Hepatocyte (in vitro differentiated cells): ENCODE measurements around the gene GRIK1. TPM values are rescaled to one million over a fixed set of nuclear protein-coding genes. Genes with fewer than 3 reads are reported as not detected.

Experiments used
- DNase-seq: peaks from one replicate; pipeline ENCODE4 v3.0.0-alpha.2; 2016; ENCODE audit warnings: low spot score
- H2AFZ ChIP-seq: fragments of 200-600 bp; sonication (generic); 2 replicates; pipeline ENCODE4 v1.6.0; 2016; ENCODE audit warnings: antibody characterized with exemption, mild to moderate bottlenecking
- H3K27ac ChIP-seq: fragments of 200-600 bp; sonication (generic); 2 replicates; pipeline ENCODE4 v1.5.1; 2016; ENCODE audit warnings: mild to moderate bottlenecking
- H3K27me3 ChIP-seq: fragments of 200-600 bp; sonication (generic); 2 replicates; pipeline ENCODE4 v1.6.1; 2016
- H3K36me3 ChIP-seq: fragments of 200-600 bp; sonication (generic); replicated peaks from 2 replicates; pipeline ENCODE4 v1.5.1; 2016; ENCODE audit warnings: low read depth; ENCODE audit not compliant: insufficient read depth
- H3K4me1 ChIP-seq: fragments of 200-600 bp; sonication (generic); 2 replicates; pipeline ENCODE4 v1.5.1; 2016; ENCODE audit warnings: mild to moderate bottlenecking, moderate library complexity; ENCODE audit not compliant: insufficient read depth
- H3K4me2 ChIP-seq: fragments of 200-600 bp; sonication (generic); 2 replicates; pipeline ENCODE4 v1.6.0; 2016
- H3K4me3 ChIP-seq: fragments of 200-600 bp; sonication (generic); 2 replicates; pipeline ENCODE4 v1.5.1; 2016; ENCODE audit warnings: mild to moderate bottlenecking
- H3K79me2 ChIP-seq: fragments of 200-600 bp; sonication (generic); 2 replicates; pipeline ENCODE4 v1.6.0; 2017; ENCODE audit warnings: mild to moderate bottlenecking
- H3K9me2 ChIP-seq: fragments of 200-600 bp; sonication (generic); replicated peaks from 2 replicates; pipeline ENCODE4 v1.6.0; 2017; ENCODE audit warnings: mild to moderate bottlenecking; ENCODE audit not compliant: insufficient read depth
- H3K9me3 ChIP-seq: fragments of 200-600 bp; sonication (generic); 2 replicates; pipeline ENCODE4 v1.5.1; 2016; ENCODE audit warnings: low read depth, mild to moderate bottlenecking
- H4K20me1 ChIP-seq: fragments of 200-600 bp; sonication (generic); 2 replicates; pipeline ENCODE4 v1.6.0; 2016; ENCODE audit warnings: mild to moderate bottlenecking; ENCODE audit not compliant: insufficient read depth, poor library complexity, severe bottlenecking
- EZH2 ChIP-seq: fragments of 200-600 bp; sonication (generic); IDR thresholded peaks from 2 replicates; pipeline ENCODE4 v1.6.1; 2016; ENCODE audit warnings: antibody characterized with exemption, mild to moderate bottlenecking, borderline replicate concordance
- EZH2phosphoT487 ChIP-seq: fragments of 200-600 bp; sonication (generic); IDR thresholded peaks from one replicate; pipeline ENCODE4 v1.6.1; 2018; ENCODE audit warnings: antibody characterized with exemption, mild to moderate bottlenecking, low read depth, moderate library complexity; ENCODE audit not compliant: unreplicated experiment, severe bottlenecking
- WGBS: methylation state at CpG from one replicate; pipeline ENCODE4 v1.1.6; 2016; ENCODE audit warnings: low lambda C conversion rate; ENCODE audit errors: missing lambda C conversion rate; 5-methylcytosine and 5-hydroxymethylcytosine counted together
- polyA plus RNA-seq: library from polyadenylated mRNA; unstranded; fragments of >200 nt; fragmentation: Nextera tagmentation; extraction: Ambion mirVana; gene quantifications from 2 replicates; pipeline ENCODE4 v1.2.1, GENCODE V29; 2016
- total RNA-seq: library from RNA; depleted of rRNA; stranded (reverse); fragments of >200 nt; gene quantifications from 2 replicates; pipeline ENCODE4 v1.2.3, GENCODE V29; 2014
- TF ChIP-seq, protein P1 (sequence below): fragments of 200-600 bp; sonication (generic); IDR thresholded peaks from 2 replicates; pipeline ENCODE4 v1.5.1; 2016; ENCODE audit warnings: antibody characterized with exemption, mild to moderate bottlenecking; ENCODE audit not compliant: poor library complexity

GRIK1 gene
- 2.3 and 3.0 TPM in 2 replicates for total RNA-seq
- polyA plus RNA-seq, result 0.77 and 2.4 TPM in 2 replicates

GRCh38 chr21:29939924-29940275 is at the start of gene GRIK1:
Gene GRIK1 (minus strand): TSS chr21:29939996.
- under 1% methylated on average over 14 of the region's 17 CpGs for WGBS
- no peaks in the 10 kb centered on the region for H4K20me1 ChIP-seq
- H3K9me3 ChIP-seq, result no peaks in the 10 kb centered on the region
- H2AFZ ChIP-seq, result peak within 1 kb of the TSS; percentile 64
- H3K36me3 ChIP-seq, result no peaks in the 10 kb centered on the region
- H3K27ac ChIP-seq, result no peak within 1 kb of the TSS
- H3K27me3 ChIP-seq, result peaks cover 65% of the 10 kb centered on the region
- peak within 1 kb of the TSS; percentile 64 for H3K4me3 ChIP-seq
- H3K4me1 ChIP-seq, result no peaks in the 10 kb centered on the region
- H3K79me2 ChIP-seq, result no peaks in the 10 kb centered on the region
- TF ChIP-seq EZH2 (no peak), EZH2phosphoT487 (no peak)
- TF ChIP-seq, protein P1, sequence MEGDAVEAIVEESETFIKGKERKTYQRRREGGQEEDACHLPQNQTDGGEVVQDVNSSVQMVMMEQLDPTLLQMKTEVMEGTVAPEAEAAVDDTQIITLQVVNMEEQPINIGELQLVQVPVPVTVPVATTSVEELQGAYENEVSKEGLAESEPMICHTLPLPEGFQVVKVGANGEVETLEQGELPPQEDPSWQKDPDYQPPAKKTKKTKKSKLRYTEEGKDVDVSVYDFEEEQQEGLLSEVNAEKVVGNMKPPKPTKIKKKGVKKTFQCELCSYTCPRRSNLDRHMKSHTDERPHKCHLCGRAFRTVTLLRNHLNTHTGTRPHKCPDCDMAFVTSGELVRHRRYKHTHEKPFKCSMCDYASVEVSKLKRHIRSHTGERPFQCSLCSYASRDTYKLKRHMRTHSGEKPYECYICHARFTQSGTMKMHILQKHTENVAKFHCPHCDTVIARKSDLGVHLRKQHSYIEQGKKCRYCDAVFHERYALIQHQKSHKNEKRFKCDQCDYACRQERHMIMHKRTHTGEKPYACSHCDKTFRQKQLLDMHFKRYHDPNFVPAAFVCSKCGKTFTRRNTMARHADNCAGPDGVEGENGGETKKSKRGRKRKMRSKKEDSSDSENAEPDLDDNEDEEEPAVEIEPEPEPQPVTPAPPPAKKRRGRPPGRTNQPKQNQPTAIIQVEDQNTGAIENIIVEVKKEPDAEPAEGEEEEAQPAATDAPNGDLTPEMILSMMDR, result no peak
- DNase-seq, result peak; percentile 39
- no peaks in the 10 kb centered on the region for H3K9me2 ChIP-seq
- peak within 1 kb of the TSS; percentile 98 for H3K4me2 ChIP-seq

GRCh38 chr21:29987762-29988161 is 48.0 kb upstream of the GRIK1 start:
- DNase-seq, result no peak
- no peaks in the 10 kb centered on the region for H4K20me1 ChIP-seq
- H3K9me3 ChIP-seq, result no peaks in the 10 kb centered on the region
- no peaks in the 10 kb centered on the region for H3K9me2 ChIP-seq
- no peaks in the 10 kb centered on the region for H3K27me3 ChIP-seq
- H2AFZ ChIP-seq, result no peak overlapping the region
- no peaks in the 10 kb centered on the region for H3K36me3 ChIP-seq
- H3K4me3 ChIP-seq, result no peak overlapping the region
- H3K27ac ChIP-seq, result no peak overlapping the region
- no peaks in the 10 kb centered on the region for H3K4me1 ChIP-seq
- TF ChIP-seq EZH2 (no peak), EZH2phosphoT487 (no peak)
- TF ChIP-seq, protein P1, result no peak
- no peak overlapping the region for H3K4me2 ChIP-seq
- no peaks in the 10 kb centered on the region for H3K79me2 ChIP-seq
- WGBS, result 80% methylated on average over 4 of the region's 4 CpGs

- Histone ChIP-seq H3K27me3 (no peaks in the 10 kb centered on the region), H3K9me3 (no peaks in the 10 kb centered on the region), H3K9me2 (no peaks in the 10 kb centered on the region), H3K27ac (no peak overlapping the region), H4K20me1 (no peaks in the 10 kb centered on the region), H3K4me1 (no peaks in the 10 kb centered on the region), H3K36me3 (no peaks in the 10 kb centered on the region), H3K4me2 (no peak overlapping the region), H2AFZ (no peak overlapping the region), H3K79me2 (no peaks in the 10 kb centered on the region), H3K4me3 (no peak overlapping the region)
- WGBS, result 91% methylated on average over 10 of the region's 10 CpGs
- DNase-seq, result no peak
- no peak for TF ChIP-seq EZH2phosphoT487
- TF ChIP-seq, protein P1, result no peak
- no peak for TF ChIP-seq EZH2
These were observed 46.1 kb upstream of the GRIK1 start for GRCh38 chr21:29985866-29986265.

DNA sequence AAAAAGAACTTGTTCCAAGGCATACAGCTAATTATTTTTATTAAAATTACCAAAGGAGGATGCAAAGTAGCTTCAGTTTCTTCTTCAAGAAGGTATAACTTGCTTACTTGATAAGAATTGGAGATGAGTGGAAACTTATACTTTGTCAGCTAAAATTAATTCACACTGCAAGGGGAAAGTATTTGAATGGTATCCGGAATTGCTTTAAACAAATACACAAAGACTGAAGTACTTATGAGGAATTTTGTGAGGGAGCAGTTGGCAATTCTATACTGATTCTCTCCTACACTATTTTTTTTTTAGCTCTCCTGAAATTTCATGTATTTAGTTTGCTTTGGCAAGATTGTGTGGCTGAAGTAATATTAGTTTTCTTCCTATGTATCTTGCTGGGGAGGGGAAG is 39.2 kb upstream of the GRIK1 start:
- Histone ChIP-seq H3K4me1 (no peaks in the 10 kb centered on the region), H2AFZ (no peak overlapping the region), H3K27ac (no peak overlapping the region), H3K27me3 (no peaks in the 10 kb centered on the region), H3K36me3 (no peaks in the 10 kb centered on the region), H3K4me3 (no peak overlapping the region), H4K20me1 (no peaks in the 10 kb centered on the region), H3K79me2 (no peaks in the 10 kb centered on the region), H3K9me2 (no peaks in the 10 kb centered on the region), H3K4me2 (no peak overlapping the region), H3K9me3 (no peaks in the 10 kb centered on the region)
- no peak for TF ChIP-seq EZH2
- TF ChIP-seq, protein P1, result no peak
- TF ChIP-seq EZH2phosphoT487, result no peak
- DNase-seq, result no peak
- 88% methylated on average over 1 of the region's 1 CpG for WGBS
